H1 (cell line): ENCODE results near the gene CD300LB. TPM values are rescaled to one million over a fixed set of nuclear protein-coding genes. Genes with fewer than 3 reads are reported as not detected.

Experiments used
- CTCF ChIA-PET: fragments of 300-600 bp; sonication (Branson Sonifier 250); formaldehyde crosslinking; loops from one replicate; lab custom pipeline; 2021; ENCODE audit not compliant: partially characterized antibody; lab: Charles Lee
- POLR2A ChIA-PET: fragments of 300-600 bp; sonication (Branson Sonifier 250); formaldehyde crosslinking; loops from one replicate; lab custom pipeline; 2021; ENCODE audit warnings: inconsistent platforms; ENCODE audit not compliant: partially characterized antibody; lab: Charles Lee
- DNase-seq, 2 experiments: peaks; one replicate each; pipeline versions ENCODE4 v3.0.0 to v3.0.0-alpha.2; 2010 to 2022; ENCODE audit warnings: low spot score in 2 of 2, low read depth in 1 of 2, mixed read lengths in 1 of 2
- FAIRE-seq: peaks from 2 replicates; lab custom pipeline; 2011; peaks lifted over from hg19 to GRCh38; lab: Jason Lieb, UNC
- H2AFZ ChIP-seq: 2 replicates; pipeline ENCODE4 v1.8.1; 2012; ENCODE audit warnings: low read length, inconsistent platforms
- H2AK5ac ChIP-seq: 2 replicates; pipeline ENCODE4 v1.6.1; 2013; ENCODE audit warnings: low read depth, low read length
- H2BK120ac ChIP-seq: replicated peaks from 2 replicates; pipeline ENCODE3; 2013; ENCODE audit warnings: low read depth, low read length, inconsistent platforms
- H2BK12ac ChIP-seq: 2 replicates; pipeline ENCODE4 v1.6.1; 2013; ENCODE audit warnings: low read depth, low read length
- H2BK15ac ChIP-seq: 2 replicates; pipeline ENCODE4 v1.6.1; 2013; ENCODE audit warnings: low read length
- H2BK20ac ChIP-seq: 2 replicates; pipeline ENCODE4 v1.6.1; 2013; ENCODE audit warnings: low read length
- H2BK5ac ChIP-seq: 2 replicates; pipeline ENCODE4 v1.6.1; 2013; ENCODE audit warnings: low read depth, low read length
- H3K14ac ChIP-seq: 2 replicates; pipeline ENCODE4 v1.6.1; 2013; ENCODE audit warnings: inconsistent platforms; ENCODE audit not compliant: insufficient read length
- H3K18ac ChIP-seq: 2 replicates; pipeline ENCODE4 v1.6.1; 2013; ENCODE audit warnings: low read length; ENCODE audit errors: extremely low read depth
- H3K23ac ChIP-seq: 2 replicates; pipeline ENCODE4 v1.6.1; 2013; ENCODE audit warnings: inconsistent platforms; ENCODE audit not compliant: insufficient read length
- H3K23me2 ChIP-seq: 2 replicates; pipeline ENCODE4 v1.6.1; 2013; ENCODE audit warnings: low read depth, low read length
- H3K27ac ChIP-seq: 2 replicates; pipeline ENCODE4 v1.6.1; 2011; ENCODE audit warnings: low read depth, low read length, inconsistent platforms
- H3K27me3 ChIP-seq, 4 experiments: replicated peaks in 1 of 4; 1 replicate in 1 of 4; 2 replicates in 3 of 4; pipeline versions ENCODE4 v1.6.1 to v1.8.1; 2011 to 2013; ENCODE audit warnings: low read length in 3 of 4, mild to moderate bottlenecking in 3 of 4, inconsistent platforms in 2 of 4, mixed read lengths in 2 of 4, moderate library complexity in 1 of 4; ENCODE audit not compliant: control insufficient read depth in 3 of 4, insufficient read depth in 3 of 4; ENCODE audit errors: extremely low read depth in 1 of 4
- H3K36me3 ChIP-seq, 4 experiments: 2 replicates each; pipeline versions ENCODE4 v1.6.1 to v1.8.1; 2011 to 2013; ENCODE audit warnings: mild to moderate bottlenecking in 4 of 4, low read length in 3 of 4, moderate library complexity in 2 of 4, control low read depth in 1 of 4, inconsistent platforms in 1 of 4; ENCODE audit not compliant: insufficient read depth in 4 of 4, control insufficient read depth in 2 of 4
- H3K4ac ChIP-seq: replicated peaks from 2 replicates; pipeline ENCODE3; 2013; ENCODE audit warnings: low read length, low read depth, mixed read lengths, inconsistent platforms; ENCODE audit not compliant: insufficient read length
- H3K4me1 ChIP-seq, 4 experiments: replicated peaks in 1 of 4; 1 replicate in 1 of 4; 2 replicates in 3 of 4; pipeline versions ENCODE4 v1.6.1 to v1.8.1; 2011 to 2013; ENCODE audit warnings: low read length in 3 of 4, inconsistent platforms in 2 of 4, mixed read lengths in 1 of 4; ENCODE audit not compliant: insufficient read depth in 4 of 4, control insufficient read depth in 3 of 4
- H3K4me2 ChIP-seq, 2 experiments: 2 replicates each; pipeline versions ENCODE4 v1.6.1 to v1.8.1; 2011 to 2013; ENCODE audit warnings: low read depth in 2 of 2, low read length in 2 of 2, control low read depth in 1 of 2, inconsistent platforms in 1 of 2, mild to moderate bottlenecking in 1 of 2; ENCODE audit not compliant: insufficient read depth in 1 of 2
- H3K4me3 ChIP-seq, 4 experiments: fragments of 200-600, 300-600 bp in 1 of 4; sonication (generic), shearing (Covaris generic), sonication (Bioruptor Twin) in 1 of 4; 2 replicates each; pipeline versions ENCODE4 v1.5.1 to v1.8.1; 2011 to 2016; ENCODE audit warnings: low read length in 4 of 4, low read depth in 3 of 4, control low read depth in 2 of 4, inconsistent platforms in 2 of 4, mild to moderate bottlenecking in 2 of 4, mixed read lengths in 1 of 4, moderate library complexity in 1 of 4; ENCODE audit not compliant: insufficient read depth in 2 of 4; ENCODE audit errors: extremely low read depth in 1 of 4
- H3K56ac ChIP-seq: replicated peaks from 2 replicates; pipeline ENCODE3; 2013; ENCODE audit warnings: low read depth, mild to moderate bottlenecking, mixed read lengths, low read length, inconsistent platforms; ENCODE audit not compliant: insufficient read length
- H3K79me1 ChIP-seq: 2 replicates; pipeline ENCODE4 v1.6.1; 2013; ENCODE audit warnings: low read depth, low read length, control low read depth
- H3K79me2 ChIP-seq, 2 experiments: 2 replicates each; pipeline versions ENCODE4 v1.6.1 to v1.8.1; 2012 to 2013; ENCODE audit warnings: low read length in 2 of 2, mild to moderate bottlenecking in 2 of 2, inconsistent platforms in 1 of 2; ENCODE audit not compliant: insufficient read depth in 2 of 2, control insufficient read depth in 1 of 2
- H3K9ac ChIP-seq, 4 experiments: replicated peaks in 1 of 4; 1 replicate in 1 of 4; 2 replicates in 3 of 4; pipeline versions ENCODE4 v1.6.1 to v1.8.1; 2011 to 2013; ENCODE audit warnings: low read depth in 3 of 4, low read length in 3 of 4, control low read depth in 2 of 4, mild to moderate bottlenecking in 2 of 4, moderate library complexity in 2 of 4, inconsistent platforms in 1 of 4; ENCODE audit errors: extremely low read depth in 1 of 4
- H3K9me3 ChIP-seq, 2 experiments: 2 replicates each; pipeline versions ENCODE4 v1.6.1 to v1.8.1; 2012 to 2013; ENCODE audit warnings: mild to moderate bottlenecking in 2 of 2, moderate library complexity in 2 of 2, control low read depth in 1 of 2, inconsistent platforms in 1 of 2, low read depth in 1 of 2, low read length in 1 of 2, mixed read lengths in 1 of 2; ENCODE audit not compliant: insufficient read depth in 2 of 2
- H4K20me1 ChIP-seq, 2 experiments: replicated peaks in 1 of 2; 2 replicates each; pipeline versions ENCODE3 to v1.8.1; 2011 to 2013; ENCODE audit warnings: inconsistent platforms in 2 of 2, low read length in 2 of 2, mild to moderate bottlenecking in 1 of 2; ENCODE audit not compliant: insufficient read depth in 2 of 2, control insufficient read depth in 1 of 2
- H4K5ac ChIP-seq: 2 replicates; pipeline ENCODE4 v1.6.1; 2013; ENCODE audit warnings: low read length, low read depth, mixed read lengths, inconsistent platforms; ENCODE audit not compliant: insufficient read length
- H4K8ac ChIP-seq: 2 replicates; pipeline ENCODE4 v1.8.0; 2013; ENCODE audit warnings: mild to moderate bottlenecking, moderate library complexity, low read length, inconsistent platforms; ENCODE audit not compliant: insufficient read depth; ENCODE audit errors: extremely low read depth
- H4K91ac ChIP-seq: replicated peaks from 2 replicates; pipeline ENCODE3; 2013; ENCODE audit warnings: low read length, mixed read lengths, inconsistent platforms; ENCODE audit not compliant: insufficient read length
- CREB1 ChIP-seq: IDR thresholded peaks from 2 replicates; pipeline ENCODE4 v1.6.1; 2012; ENCODE audit warnings: inconsistent platforms
- CTBP2 ChIP-seq: IDR thresholded peaks from 2 replicates; pipeline ENCODE4 v1.7.0; 2011; ENCODE audit warnings: borderline replicate concordance, mild to moderate bottlenecking, moderate library complexity, mixed read lengths, low read length; ENCODE audit not compliant: insufficient read depth, insufficient read length
- CTCF ChIP-seq, 3 experiments: IDR thresholded peaks; 1 replicate in 2 of 3; 2 replicates in 1 of 3; pipeline versions ENCODE4 v1.5.1 to v1.6.1; 2011; ENCODE audit warnings: low read length in 3 of 3, mild to moderate bottlenecking in 3 of 3, inconsistent platforms in 2 of 3, low read depth in 1 of 3, moderate library complexity in 1 of 3; ENCODE audit not compliant: insufficient read depth in 1 of 3; ENCODE audit errors: control extremely low read depth in 1 of 3
- EP300 ChIP-seq, 2 experiments: IDR thresholded peaks; 1 replicate in 1 of 2; 2 replicates in 1 of 2; pipeline ENCODE4 v1.6.1; 2011 to 2012; ENCODE audit warnings: low read depth in 2 of 2, low read length in 2 of 2, mild to moderate bottlenecking in 2 of 2, borderline replicate concordance in 1 of 2, inconsistent platforms in 1 of 2, moderate library complexity in 1 of 2
- NANOG ChIP-seq: IDR thresholded peaks from 2 replicates; pipeline ENCODE4 v1.6.1; 2011; ENCODE audit warnings: low read length, low read depth, mild to moderate bottlenecking, inconsistent platforms; ENCODE audit not compliant: insufficient read depth, poor library complexity, severe bottlenecking
- RNF2 ChIP-seq: fragments of 200-900, 300-1000 bp; sonication (generic); IDR thresholded peaks from 2 replicates; pipeline ENCODE4 v1.7.1; 2016; ENCODE audit warnings: borderline replicate concordance, low read depth, mild to moderate bottlenecking, antibody characterized with exemption, low read length; ENCODE audit not compliant: poor library complexity, severe bottlenecking; ENCODE audit errors: missing control alignments
- SAP30 ChIP-seq: fragments of 300-600 bp; sonication (generic); IDR thresholded peaks from 2 replicates; pipeline ENCODE4 v1.7.1; 2012; ENCODE audit warnings: low read length, moderate library complexity, mild to moderate bottlenecking, inconsistent platforms; ENCODE audit not compliant: insufficient read depth, insufficient replicate concordance
- SIX5 ChIP-seq: IDR thresholded peaks from 2 replicates; pipeline ENCODE4 v1.6.1; 2011; ENCODE audit warnings: mild to moderate bottlenecking, low read depth, low read length
- SP2 ChIP-seq: IDR thresholded peaks from 2 replicates; pipeline ENCODE4 v1.6.1; 2012; ENCODE audit warnings: mild to moderate bottlenecking, low read length, inconsistent platforms
- TEAD4 ChIP-seq: IDR thresholded peaks from 2 replicates; pipeline ENCODE4 v1.6.1; 2012; ENCODE audit warnings: low read depth, low read length, inconsistent platforms, mixed read lengths
- YY1 ChIP-seq: IDR thresholded peaks from 2 replicates; pipeline ENCODE4 v1.6.1; 2011; ENCODE audit warnings: low read depth, mild to moderate bottlenecking, low read length
- WGBS, 2 experiments: shearing (Covaris generic) in 1 of 2; methylation state at CpG; one replicate each; pipeline versions ENCODE4 v1.1.6 to v1.1.7; 2013 to 2015; ENCODE audit warnings: low lambda C conversion rate in 2 of 2, mixed read lengths in 2 of 2, inconsistent platforms in 1 of 2, low coverage in 1 of 2, missing lambda C conversion rate in 1 of 2; ENCODE audit not compliant: insufficient replicate concordance in 2 of 2, insufficient coverage in 1 of 2, insufficient read length in 1 of 2; ENCODE audit errors: extremely low coverage in 1 of 2, missing lambda C conversion rate in 1 of 2; 5-methylcytosine and 5-hydroxymethylcytosine counted together
- polyA plus RNA-seq, 7 experiments: library from polyadenylated mRNA; depleted of rRNA in 3 of 7; stranded (reverse) in 5 of 7; unstranded in 2 of 7; fragments of >200 nt in 5 of 7; fragments of 200-250 nt in 2 of 7; gene quantifications; 1 replicate in 5 of 7; 2 replicates in 1 of 7; 4 replicates in 1 of 7; pipeline versions ENCODE4 v1.2.1 to v1.2.3, GENCODE V29; 2011 to 2013; ENCODE audit warnings: missing spikeins in 2 of 7, mixed read lengths in 2 of 7
- total RNA-seq: library from RNA; stranded (reverse); fragmentation: NEBNext Ultra II Directional; extraction: Animal tissue kit (Norgen Biotek cat#: 25700); gene quantifications from 2 replicates; pipeline ENCODE4 v1.2.1, GENCODE V29; 2021

CD300LB gene
- total and polyA plus RNA-seq, 2 of the 8 experiments (the other 6 are each of a cell fraction or from before 2014, with no cell fraction given), result not detected

DNA sequence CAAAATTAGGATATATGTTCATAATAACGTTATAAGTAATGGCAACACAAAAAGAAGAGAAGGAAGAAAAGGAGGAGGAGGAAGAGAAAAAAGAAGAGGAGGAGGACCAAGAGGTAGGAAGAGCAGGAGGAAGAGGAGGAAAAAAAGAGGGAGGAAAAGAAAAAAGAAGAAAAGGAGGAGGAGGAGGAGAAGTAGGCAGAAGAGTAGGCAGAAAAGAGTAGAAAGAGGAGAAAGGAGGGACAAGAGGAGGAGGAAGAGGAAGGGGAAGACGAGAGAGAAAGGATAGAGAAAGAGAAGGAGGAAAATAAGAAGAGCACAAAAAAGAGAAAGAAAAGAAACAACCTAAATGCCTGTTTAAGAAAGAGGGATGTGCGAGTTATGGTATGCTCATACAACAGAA is 5.6 kb upstream of the CD300LB start:
- no peak overlapping the region for H2BK120ac ChIP-seq
- no peaks in the 10 kb centered on the region; a peak in 1 of 7 replicates for H3K27me3 ChIP-seq
- H3K4me3 ChIP-seq, result no peak overlapping the region
- H3K4me2 ChIP-seq, result no peak overlapping the region
- H4K91ac ChIP-seq, result no peak overlapping the region
- H3K4ac ChIP-seq, result no peak overlapping the region
- H3K23me2 ChIP-seq, result no peaks in the 10 kb centered on the region
- DNase-seq (no peak), FAIRE-seq (no peak)
- no peaks in the 10 kb centered on the region for H3K79me1 ChIP-seq
- H2AK5ac ChIP-seq, result no peak overlapping the region
- H4K8ac ChIP-seq, result no peak overlapping the region
- 84% methylated on average over 3 of the region's 3 CpGs; no CpG with 5 or more reads in 1 of the 2 experiments for WGBS, 2 experiments
- H3K79me2 ChIP-seq, result no peaks in the 10 kb centered on the region
- H2BK12ac ChIP-seq, result no peak overlapping the region
- no peak overlapping the region for H2BK5ac ChIP-seq
- no peak overlapping the region for H3K14ac ChIP-seq
- H3K36me3 ChIP-seq, result no peaks in the 10 kb centered on the region
- no peak overlapping the region for H3K23ac ChIP-seq
- H4K20me1 ChIP-seq, result no peaks in the 10 kb centered on the region
- H3K27ac ChIP-seq, result no peak overlapping the region
- no peak overlapping the region for H2BK20ac ChIP-seq
- peaks cover 0 to 1% (median 0%) of the 10 kb centered on the region in 4 experiments; a peak in 1 of 7 replicates for H3K4me1 ChIP-seq
- ChIA-PET POLR2A (no interaction called here), CTCF (interaction anchor here (1.2 to 1.6 kb wide), 2 partner anchors 79 to 168 kb away, joined by 3 read pairs; no protein-coding TSS in a partner anchor)
- no peak overlapping the region for H3K18ac ChIP-seq
- no peaks in the 10 kb centered on the region for H3K9me3 ChIP-seq
- no peak overlapping the region for H4K5ac ChIP-seq
- H3K9ac ChIP-seq, result no peak overlapping the region
- no peak overlapping the region for H2BK15ac ChIP-seq
- no peak overlapping the region for H2AFZ ChIP-seq
- no peak overlapping the region for H3K56ac ChIP-seq
- TF ChIP-seq YY1 (no peak), TEAD4 (no peak), EP300 (IDR thresholded peaks at IDR 0.05; ENCODE audit: borderline replicate concordance in 1 of 2, low read depth in 2 of 2, low read length in 2 of 2) (no peak), NANOG (no peak), SAP30 (no peak), SIX5 (no peak), CREB1 (no peak), CTBP2 (no peak), CTCF (IDR thresholded peaks at IDR 0.05; ENCODE audit: control extremely low read depth in 1 of 3, insufficient read depth in 1 of 3, low read depth in 1 of 3, low read length in 3 of 3) (no peak), RNF2 (no peak), SP2 (no peak)
